B cell (primary cell): Measurements from ENCODE around the gene CFAP74. TPM values are rescaled to one million over a fixed set of nuclear protein-coding genes. Genes with fewer than 3 reads are reported as not detected.

ENCODE experiments used
- ATAC-seq: fragments of 200-7000 bp; cut with Tn5 transposase; one replicate; pipeline ENCODE4 v1.10.0; 2021; ENCODE audit warnings: low read depth, mild to moderate bottlenecking, moderate number of reproducible peaks, moderate library complexity
- CTCF ChIA-PET: fragments of 350-600 bp; sonication (Branson Sonifier 250); formaldehyde crosslinking; loops from one replicate; lab custom pipeline; 2021; ENCODE audit warnings: antibody characterized with exemption, inconsistent platforms; lab: Charles Lee
- POLR2A ChIA-PET: fragments of 350-600 bp; sonication (Branson Sonifier 250); formaldehyde crosslinking; loops from one replicate; lab custom pipeline; 2021; ENCODE audit warnings: antibody characterized with exemption; lab: Charles Lee
- DNase-seq: peaks from one replicate; pipeline ENCODE4 v3.0.0; 2013
- H2AFZ ChIP-seq: 2 replicates; pipeline ENCODE4 v1.6.1; 2012; ENCODE audit warnings: mild to moderate bottlenecking, low read depth, low read length; ENCODE audit not compliant: insufficient read depth, poor library complexity, severe bottlenecking
- H3K27ac ChIP-seq, 2 donors: 1 replicate in 1 of 2; 2 replicates in 1 of 2; pipeline ENCODE4 v1.5.1; 2012 to 2013; ENCODE audit warnings: low read length in 2 of 2, mild to moderate bottlenecking in 2 of 2, moderate library complexity in 1 of 2
- H3K27me3 ChIP-seq, 4 experiments: fragments of 200-600 bp in 1 of 4; sonication (generic) in 1 of 4; replicated peaks in 1 of 4; 1 replicate in 2 of 4; 2 replicates in 2 of 4; pipeline versions ENCODE4 v1.6.1 to v1.7.0; 2013 to 2016; ENCODE audit warnings: low read length in 3 of 4, mild to moderate bottlenecking in 2 of 4, mixed read lengths in 1 of 4, moderate library complexity in 1 of 4; ENCODE audit not compliant: insufficient read depth in 4 of 4, control insufficient read depth in 3 of 4; ENCODE audit errors: control extremely low read depth in 1 of 4
- H3K36me3 ChIP-seq, 2 experiments: replicated peaks in 1 of 2; 1 replicate in 1 of 2; 2 replicates in 1 of 2; pipeline versions ENCODE4 v1.6.1 to v1.7.1; 2013; ENCODE audit warnings: low read length in 1 of 2; ENCODE audit not compliant: insufficient read depth in 2 of 2, control insufficient read depth in 1 of 2; ENCODE audit errors: control extremely low read depth in 1 of 2, extremely low read depth in 1 of 2
- H3K4me1 ChIP-seq, 2 donors: fragments of 200-600 bp in 1 of 2; sonication (generic) in 1 of 2; 1 replicate in 1 of 2; 2 replicates in 1 of 2; pipeline versions ENCODE4 v1.5.1 to v1.6.1; 2013 to 2017; ENCODE audit warnings: low read length in 2 of 2; ENCODE audit not compliant: control insufficient read depth in 2 of 2, insufficient read depth in 2 of 2
- H3K4me2 ChIP-seq: replicated peaks from 2 replicates; pipeline ENCODE3; 2012; ENCODE audit warnings: mild to moderate bottlenecking, low read depth, low read length; ENCODE audit not compliant: poor library complexity, severe bottlenecking
- H3K4me3 ChIP-seq, 5 experiments: fragments of 200-600 bp in 1 of 5; sonication (generic) in 1 of 5; 1 replicate in 3 of 5; 2 replicates in 2 of 5; pipeline versions ENCODE4 v1.5.1 to v1.7.0; 2011 to 2016; ENCODE audit warnings: low read length in 4 of 5, mild to moderate bottlenecking in 4 of 5, low read depth in 2 of 5, control low read depth in 1 of 5, moderate library complexity in 1 of 5; ENCODE audit not compliant: insufficient read depth in 1 of 5; ENCODE audit errors: control extremely low read depth in 1 of 5, extremely low read depth in 1 of 5
- H3K79me2 ChIP-seq: fragments of 200-600 bp; sonication (generic); one replicate; pipeline ENCODE4 v1.6.0; 2016; ENCODE audit warnings: low read length; ENCODE audit not compliant: control insufficient read depth, insufficient read depth
- H3K9ac ChIP-seq: fragments of 200-600 bp; sonication (generic); 2 replicates; pipeline ENCODE4 v1.6.1; 2017; ENCODE audit warnings: mild to moderate bottlenecking, low read length, moderate library complexity
- H3K9me3 ChIP-seq, 3 donors: one replicate each; pipeline versions ENCODE4 v1.6.1 to v1.7.1; 2013; ENCODE audit warnings: low read length in 2 of 3; ENCODE audit not compliant: control insufficient read depth in 2 of 3, insufficient read depth in 1 of 3; ENCODE audit errors: control extremely low read depth in 1 of 3
- H4K20me1 ChIP-seq: 2 replicates; pipeline ENCODE4 v1.6.0; 2012; ENCODE audit warnings: mild to moderate bottlenecking, low read length; ENCODE audit not compliant: insufficient read depth, control insufficient read depth, poor library complexity, severe bottlenecking
- H3K27ac Mint-ChIP-seq: one replicate; pipeline ENCODE4 v1.8.0; 2021; ENCODE audit warnings: mixed read lengths
- H3K27me3 Mint-ChIP-seq: one replicate; pipeline ENCODE4 v1.8.0; 2021; ENCODE audit warnings: mixed read lengths
- H3K4me1 Mint-ChIP-seq: one replicate; pipeline ENCODE4 v1.8.0; 2021; ENCODE audit warnings: mixed read lengths
- H3K4me3 Mint-ChIP-seq: one replicate; pipeline ENCODE4 v1.8.0; 2021; ENCODE audit warnings: mixed read lengths
- H3K9me3 Mint-ChIP-seq: one replicate; pipeline ENCODE4 v1.8.0; 2022; ENCODE audit warnings: mixed read lengths; ENCODE audit not compliant: insufficient read depth
- CTCF ChIP-seq: fragments of 200-600 bp; IDR thresholded peaks from one replicate; pipeline ENCODE4 v1.8.0; 2022; ENCODE audit warnings: antibody characterized with exemption, mild to moderate bottlenecking
- EZH2 ChIP-seq: IDR thresholded peaks from 2 replicates; pipeline ENCODE4 v1.6.1; 2012; ENCODE audit warnings: borderline replicate concordance, low read depth, mild to moderate bottlenecking, moderate library complexity, low read length; ENCODE audit not compliant: insufficient read depth, poor library complexity, severe bottlenecking
- WGBS: methylation state at CpG from one replicate; pipeline ENCODE4 v1.1.5; 2013; ENCODE audit warnings: missing lambda C conversion rate; ENCODE audit not compliant: insufficient coverage; 5-methylcytosine and 5-hydroxymethylcytosine counted together
- intact Hi-C: fragments of 100-400 bp; cut with micrococcal nuclease; formaldehyde crosslinking; loops from one replicate; pipeline ENCODE4 v1.10.0; 2022
- polyA plus RNA-seq: library from polyadenylated mRNA; depleted of rRNA; stranded (reverse); fragments of >200 nt; gene quantifications from 2 replicates; pipeline ENCODE4 v1.2.3, GENCODE V29; 2012
- total RNA-seq, 2 donors: library from RNA; stranded (reverse); fragments of 120-200 nt in 1 of 2; gene quantifications; 1 replicate in 1 of 2; 2 replicates in 1 of 2; pipeline versions ENCODE4 v1.2.3 to v1.2.4, GENCODE V29; 2013 to 2022

Gene CFAP74
- total and polyA plus RNA-seq, 2 donors (not counting 1 experiment from before 2014, with no cell fraction given), result not detected

GRCh38 chr1:2049225-2049717 lies 45.7 kb upstream of the CFAP74 start:
- ChIA-PET CTCF (interaction anchor here (1.1 to 1.2 kb wide), 2 partner anchors 9 to 91 kb away, joined by 3 to 4 read pairs; no protein-coding TSS in a partner anchor), POLR2A (interaction anchor here (0.5 kb wide), 1 partner anchor 159 kb away, joined by 4 read pairs; no protein-coding TSS in a partner anchor)
- H3K27me3 Mint-ChIP-seq, result peaks cover 9% of the 10 kb centered on the region
- Histone ChIP-seq H3K36me3 (no peaks in the 10 kb centered on the region), H2AFZ (peak overlapping the region; percentile 99), H3K9me3 (peaks cover 0 to 3% (median 0%) of the 10 kb centered on the region in 3 donors), H3K27me3 (peaks cover 0 to 39% (median 15%) of the 10 kb centered on the region in 4 experiments), H4K20me1 (peaks cover 11% of the 10 kb centered on the region), H3K9ac (peak overlapping the region; percentile 90), H3K4me1 (peaks cover 25 to 37% of the 10 kb centered on the region in 2 donors), H3K4me2 (peak overlapping the region; percentile 100), H3K79me2 (peaks cover 25% of the 10 kb centered on the region), H3K27ac (peak overlapping the region in 1 of 2 donors; percentile 72), H3K4me3 (peak overlapping the region in 4 of 5 experiments; percentile 76 to 90 (median 82))
- no peaks in the 10 kb centered on the region for H3K9me3 Mint-ChIP-seq
- H3K4me1 Mint-ChIP-seq, result peaks cover 35% of the 10 kb centered on the region
- WGBS, result 34% methylated on average over 13 of the region's 14 CpGs
- intact Hi-C loops, result no loop called here
- TF ChIP-seq CTCF, result no peak
- TF ChIP-seq EZH2, result no peak
- H3K4me3 Mint-ChIP-seq, result peak overlapping the region; percentile 81
- H3K27ac Mint-ChIP-seq, result peak overlapping the region; percentile 75
- DNase-seq (peak; percentile 61), ATAC-seq (no peak)
